Colonic mucosa (tissue), 4 donors: ENCODE measurements around the gene NDUFB2. TPM values are rescaled to one million over a fixed set of nuclear protein-coding genes. Genes with fewer than 3 reads are reported as not detected.
A peak's percentile ranks its signal among the peaks of the same experiment; 100 is the strongest.
"Not testable (repeated sequence)": the region's sequence is repeated elsewhere in the genome, so short reads cannot be mapped to it uniquely, and the experiment has no call there.

Experiments
- DNase-seq: peaks from one replicate; pipeline ENCODE4 v3.0.0-alpha.2; 2020
- H3K27ac ChIP-seq: fragments of 200-600 bp; one replicate; pipeline ENCODE4 v1.8.0; 2021
- H3K27me3 ChIP-seq: fragments of 200-600 bp; one replicate; pipeline ENCODE4 v1.8.0; 2021
- H3K36me3 ChIP-seq: fragments of 200-600 bp; one replicate; pipeline ENCODE4 v1.8.0; 2021
- H3K4me1 ChIP-seq: fragments of 200-600 bp; one replicate; pipeline ENCODE4 v1.8.0; 2021; ENCODE audit warnings: mild to moderate bottlenecking
- H3K4me3 ChIP-seq: fragments of 200-600 bp; one replicate; pipeline ENCODE4 v1.8.0; 2021
- H3K9ac ChIP-seq, 2 donors: one replicate each; pipeline ENCODE4 v1.7.0; 2013; ENCODE audit warnings: control low read depth in 2 of 2, low read depth in 2 of 2, low read length in 2 of 2
- H3K9me3 ChIP-seq: fragments of 200-600 bp; one replicate; pipeline ENCODE4 v1.8.0; 2021
- intact Hi-C: fragments of 100-400 bp; cut with DNase I; formaldehyde crosslinking; loops from one replicate; pipeline ENCODE4 v1.14.1; 2022
- total RNA-seq, 2 donors: library from RNA; stranded (reverse); fragmentation: NEBNext Ultra II Directional in 1 of 2; extraction: Animal tissue kit (Norgen Biotek cat#: 25700) in 1 of 2; gene quantifications; one replicate each; pipeline ENCODE4 v1.2.1, GENCODE V29; 2021
- TF ChIP-seq, protein P1 (sequence below): fragments of 200-600 bp; IDR thresholded peaks from one replicate; pipeline ENCODE4 v1.8.0; 2022; ENCODE audit warnings: antibody characterized with exemption, mild to moderate bottlenecking
- donor health status: healthy.
- donor health status: DM: no; HTN: no; CAD: no.
- donor health status: DM: no; HTN: no; CAD: no.

Gene NDUFB2
- total RNA-seq, 2 donors from 2014 or later: 281 to 309 TPM

DNA sequence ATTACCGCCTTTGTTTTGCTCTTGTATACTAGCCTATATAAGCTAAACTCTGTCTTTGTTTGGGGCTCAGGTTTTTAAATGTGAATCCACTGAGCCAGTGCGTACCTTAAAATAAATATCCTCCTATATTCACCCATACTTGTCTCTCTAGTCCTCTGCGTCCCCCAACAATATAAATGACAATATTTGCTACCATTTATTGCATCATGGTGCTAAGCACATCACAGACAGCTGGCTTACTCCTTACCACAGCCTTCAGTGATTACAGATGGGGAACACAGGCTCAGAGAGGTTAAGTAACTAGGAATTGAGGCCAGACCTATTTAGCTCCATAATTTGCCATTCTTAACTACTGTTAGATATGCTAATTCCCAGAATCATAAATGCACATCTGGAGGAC, 27.2 kb upstream of the NDUFB2 start:
- no peak for DNase-seq
- Histone ChIP-seq H3K36me3 (no peaks in the 10 kb centered on the region), H3K9me3 (no peaks in the 10 kb centered on the region), H3K27me3 (no peaks in the 10 kb centered on the region), H3K27ac (no peak overlapping the region), H3K9ac (no peak overlapping the region), H3K4me3 (no peak overlapping the region), H3K4me1 (peaks cover 7% of the 10 kb centered on the region)
- intact Hi-C loops: no loop called here
- TF ChIP-seq, protein P1, sequence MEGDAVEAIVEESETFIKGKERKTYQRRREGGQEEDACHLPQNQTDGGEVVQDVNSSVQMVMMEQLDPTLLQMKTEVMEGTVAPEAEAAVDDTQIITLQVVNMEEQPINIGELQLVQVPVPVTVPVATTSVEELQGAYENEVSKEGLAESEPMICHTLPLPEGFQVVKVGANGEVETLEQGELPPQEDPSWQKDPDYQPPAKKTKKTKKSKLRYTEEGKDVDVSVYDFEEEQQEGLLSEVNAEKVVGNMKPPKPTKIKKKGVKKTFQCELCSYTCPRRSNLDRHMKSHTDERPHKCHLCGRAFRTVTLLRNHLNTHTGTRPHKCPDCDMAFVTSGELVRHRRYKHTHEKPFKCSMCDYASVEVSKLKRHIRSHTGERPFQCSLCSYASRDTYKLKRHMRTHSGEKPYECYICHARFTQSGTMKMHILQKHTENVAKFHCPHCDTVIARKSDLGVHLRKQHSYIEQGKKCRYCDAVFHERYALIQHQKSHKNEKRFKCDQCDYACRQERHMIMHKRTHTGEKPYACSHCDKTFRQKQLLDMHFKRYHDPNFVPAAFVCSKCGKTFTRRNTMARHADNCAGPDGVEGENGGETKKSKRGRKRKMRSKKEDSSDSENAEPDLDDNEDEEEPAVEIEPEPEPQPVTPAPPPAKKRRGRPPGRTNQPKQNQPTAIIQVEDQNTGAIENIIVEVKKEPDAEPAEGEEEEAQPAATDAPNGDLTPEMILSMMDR: no peak

DNA sequence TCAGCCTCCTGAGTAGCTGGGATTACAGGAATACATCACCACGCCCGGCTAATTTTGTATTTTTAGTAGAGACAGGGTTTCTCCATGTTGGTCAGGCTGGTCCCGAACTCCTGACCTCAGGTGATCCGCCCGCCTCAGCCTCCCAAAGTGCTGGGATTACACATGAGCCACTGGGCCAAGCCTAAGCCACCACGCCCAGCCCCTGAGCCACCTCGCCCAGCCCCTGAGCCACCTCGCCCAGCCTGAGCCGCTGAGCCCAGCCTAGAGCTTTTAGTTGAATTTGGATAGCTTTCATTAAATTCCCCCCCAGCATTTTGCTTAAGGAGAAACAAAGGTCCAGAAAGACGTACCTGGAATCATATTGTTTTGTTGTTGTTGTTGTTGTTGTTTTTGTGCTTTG, 26.6 kb upstream of the NDUFB2 start:
- peaks cover 12% of the 10 kb centered on the region for H3K4me1 ChIP-seq
- not testable (repeated sequence) for DNase-seq, H3K27me3 ChIP-seq, H3K4me3 ChIP-seq, H3K9ac ChIP-seq, H3K9me3 ChIP-seq, H3K36me3 ChIP-seq, H3K27ac ChIP-seq
- intact Hi-C loops: loop anchor here (10.0 kb wide), 1 partner anchor 315 kb away; no protein-coding TSS in a partner anchor

DNA sequence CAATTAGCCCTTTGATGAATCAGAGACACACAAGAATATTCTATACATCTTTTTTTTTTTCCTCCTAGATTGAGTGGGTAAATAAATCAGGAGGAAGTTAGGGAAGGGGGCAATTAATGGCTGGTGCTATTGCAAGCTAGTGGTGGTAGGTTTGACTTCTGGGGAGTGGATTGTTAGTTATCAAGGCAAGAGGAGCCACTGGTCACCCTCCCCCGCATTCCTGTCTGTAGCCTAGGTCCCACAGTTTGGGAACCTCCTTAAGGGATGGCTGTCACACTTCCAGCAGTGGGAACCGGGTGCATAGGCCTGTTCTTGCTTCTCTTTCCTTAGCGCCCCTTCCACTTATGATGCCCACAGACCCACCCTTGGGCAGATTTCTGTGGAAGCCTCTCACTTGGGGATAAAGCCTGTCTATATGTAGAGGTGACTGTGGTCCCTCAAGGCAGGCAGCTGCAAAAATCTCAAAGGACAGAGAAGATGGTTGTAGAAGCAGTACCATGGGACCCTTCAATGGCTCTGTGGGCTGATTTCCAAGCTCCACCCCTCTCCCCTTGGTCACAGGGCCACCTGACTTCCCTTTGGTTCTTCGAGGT, 26.1 kb upstream of the NDUFB2 start:
- DNase-seq: no peak
- intact Hi-C loops: loop anchor here (10.0 kb wide), 1 partner anchor 314 kb away; no protein-coding TSS in a partner anchor
- TF ChIP-seq, protein P1: no peak

DNA sequence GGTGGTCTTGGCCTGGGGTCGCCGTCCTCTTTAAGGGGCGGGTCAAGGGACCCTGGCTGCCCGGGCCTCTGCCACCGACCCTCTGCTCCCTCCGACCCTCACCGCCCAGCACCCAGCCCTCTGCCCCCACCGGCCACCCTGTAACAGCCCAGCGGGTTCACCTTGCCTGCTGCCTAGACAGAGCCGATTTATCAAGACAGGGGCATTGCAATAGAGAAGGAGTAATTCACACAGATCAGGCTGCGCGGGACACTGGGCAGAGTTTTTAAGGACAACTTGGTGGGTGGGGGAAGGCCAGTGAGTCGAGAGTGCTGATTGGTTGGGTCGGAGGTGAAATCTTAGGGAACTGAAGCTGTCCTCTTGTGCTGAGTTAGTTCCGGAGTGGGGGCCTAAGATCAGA, 24.5 kb upstream of the NDUFB2 start:
- no peak overlapping the region for H3K27ac ChIP-seq
- intact Hi-C loops: loop anchor here (10.0 kb wide), 1 partner anchor 313 kb away; no protein-coding TSS in a partner anchor
- no peaks in the 10 kb centered on the region for H3K9me3 ChIP-seq
- H3K4me3 ChIP-seq: no peak overlapping the region
- H3K9ac ChIP-seq: peak overlapping the region in 1 of 2 donors; percentile 40
- no peaks in the 10 kb centered on the region for H3K27me3 ChIP-seq
- no peak for DNase-seq
- no peaks in the 10 kb centered on the region for H3K36me3 ChIP-seq
- H3K4me1 ChIP-seq: peaks cover 20% of the 10 kb centered on the region
- TF ChIP-seq, protein P1: no peak

More for the DNA sequence above, 26.1 kb upstream of the NDUFB2 start:
- no peaks in the 10 kb centered on the region for H3K27me3 ChIP-seq
- H3K9ac ChIP-seq: no peak overlapping the region
- H3K4me1 ChIP-seq: peaks cover 18% of the 10 kb centered on the region
- H3K9me3 ChIP-seq: no peaks in the 10 kb centered on the region
- H3K36me3 ChIP-seq: no peaks in the 10 kb centered on the region
- no peak overlapping the region for H3K27ac ChIP-seq
- no peak overlapping the region for H3K4me3 ChIP-seq

DNA sequence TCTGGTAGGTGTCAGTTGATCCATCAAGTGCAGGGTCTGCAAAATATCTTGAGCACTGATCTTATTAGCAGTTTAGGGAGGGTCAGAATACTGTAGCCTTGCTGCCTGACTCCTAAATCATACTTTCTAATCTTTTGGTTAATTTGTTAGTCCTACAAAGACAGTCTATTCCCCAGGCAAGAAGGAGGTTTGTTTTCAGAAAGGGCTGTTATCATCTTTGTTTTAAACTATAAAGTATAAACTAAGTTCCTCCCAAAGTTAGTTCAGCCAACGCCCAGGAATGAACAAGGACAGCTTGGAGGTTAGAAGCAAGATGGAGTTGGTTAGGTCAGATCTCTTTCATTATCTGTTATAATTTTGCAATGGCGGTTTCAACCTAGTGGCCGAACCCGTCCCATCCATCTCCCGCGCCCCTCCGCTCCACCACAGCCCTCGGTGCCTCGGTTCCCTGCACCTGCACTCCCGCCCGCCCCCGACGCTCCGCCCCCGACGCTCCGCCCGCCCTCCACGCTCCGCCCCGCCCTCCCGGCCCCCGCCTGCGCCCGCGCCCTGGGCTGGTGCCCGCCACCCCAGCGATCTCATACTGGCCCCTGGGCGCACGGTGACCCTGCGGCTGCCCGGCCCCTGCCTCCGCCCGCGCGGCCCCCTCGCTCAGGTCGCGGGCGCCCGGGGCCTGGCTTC, 24.0 kb upstream of the NDUFB2 start, which contains the start of gene ADCK2:
ADCK2 (plus strand) TSS at position 564 of the 681 bp plus-strand sequence. CDS start 386 bp downstream, outside the sequence.
- TF ChIP-seq, protein P1: no peak
- H3K9me3 ChIP-seq: no peaks in the 10 kb centered on the region
- DNase-seq: peak; percentile 81

More for the DNA sequence above, 24.0 kb upstream of the NDUFB2 start, which contains the start of gene ADCK2:
- Histone ChIP-seq H3K9ac (peak within 1 kb of the TSS; percentile 81 to 88), H3K36me3 (no peaks in the 10 kb centered on the region), H3K27ac (peak within 1 kb of the TSS; percentile 89), H3K27me3 (no peaks in the 10 kb centered on the region), H3K4me3 (peak within 1 kb of the TSS; percentile 68), H3K4me1 (peaks cover 20% of the 10 kb centered on the region)
- intact Hi-C loops: loop anchor here (10.0 kb wide), 1 partner anchor 312 kb away; no protein-coding TSS in a partner anchor
